Astrocyte of the spinal cord (primary cell): Measurements from ENCODE around the gene OR52K1.
A peak's percentile ranks its signal among the peaks of the same experiment; 100 is the strongest.

Experiments used
- DNase-seq: peaks from one replicate; pipeline ENCODE4 v3.0.0; 2011; ENCODE audit warnings: low read depth, low spot score
- H3K4me3 ChIP-seq: 2 replicates; pipeline ENCODE4 v1.5.1; 2011; ENCODE audit warnings: low read depth, mild to moderate bottlenecking, low read length, moderate library complexity
- in situ Hi-C: cut with HindIII; loops from 2 replicates; pipeline ENCODE4 v1.10.0; 2017; ENCODE audit warnings: low sequenced_read_pairs
- TF ChIP-seq, protein P1 (sequence below): IDR thresholded peaks from 2 replicates; pipeline ENCODE4 v1.5.1; 2012; ENCODE audit warnings: low read depth, mild to moderate bottlenecking, low read length, inconsistent platforms

Gene OR52K1

GRCh38 chr11:4453118-4453517, 29.3 kb upstream of the OR52K1 start:
- H3K4me3 ChIP-seq = no peak overlapping the region
- in situ Hi-C loops = no loop called here
- TF ChIP-seq, protein P1, sequence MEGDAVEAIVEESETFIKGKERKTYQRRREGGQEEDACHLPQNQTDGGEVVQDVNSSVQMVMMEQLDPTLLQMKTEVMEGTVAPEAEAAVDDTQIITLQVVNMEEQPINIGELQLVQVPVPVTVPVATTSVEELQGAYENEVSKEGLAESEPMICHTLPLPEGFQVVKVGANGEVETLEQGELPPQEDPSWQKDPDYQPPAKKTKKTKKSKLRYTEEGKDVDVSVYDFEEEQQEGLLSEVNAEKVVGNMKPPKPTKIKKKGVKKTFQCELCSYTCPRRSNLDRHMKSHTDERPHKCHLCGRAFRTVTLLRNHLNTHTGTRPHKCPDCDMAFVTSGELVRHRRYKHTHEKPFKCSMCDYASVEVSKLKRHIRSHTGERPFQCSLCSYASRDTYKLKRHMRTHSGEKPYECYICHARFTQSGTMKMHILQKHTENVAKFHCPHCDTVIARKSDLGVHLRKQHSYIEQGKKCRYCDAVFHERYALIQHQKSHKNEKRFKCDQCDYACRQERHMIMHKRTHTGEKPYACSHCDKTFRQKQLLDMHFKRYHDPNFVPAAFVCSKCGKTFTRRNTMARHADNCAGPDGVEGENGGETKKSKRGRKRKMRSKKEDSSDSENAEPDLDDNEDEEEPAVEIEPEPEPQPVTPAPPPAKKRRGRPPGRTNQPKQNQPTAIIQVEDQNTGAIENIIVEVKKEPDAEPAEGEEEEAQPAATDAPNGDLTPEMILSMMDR = no peak
- no peak for DNase-seq

GRCh38 chr11:4454021-4454420, 28.4 kb upstream of the OR52K1 start:
- no peak for DNase-seq
- no peak overlapping the region for H3K4me3 ChIP-seq
- TF ChIP-seq, protein P1 = no peak
- in situ Hi-C loops = no loop called here

DNA sequence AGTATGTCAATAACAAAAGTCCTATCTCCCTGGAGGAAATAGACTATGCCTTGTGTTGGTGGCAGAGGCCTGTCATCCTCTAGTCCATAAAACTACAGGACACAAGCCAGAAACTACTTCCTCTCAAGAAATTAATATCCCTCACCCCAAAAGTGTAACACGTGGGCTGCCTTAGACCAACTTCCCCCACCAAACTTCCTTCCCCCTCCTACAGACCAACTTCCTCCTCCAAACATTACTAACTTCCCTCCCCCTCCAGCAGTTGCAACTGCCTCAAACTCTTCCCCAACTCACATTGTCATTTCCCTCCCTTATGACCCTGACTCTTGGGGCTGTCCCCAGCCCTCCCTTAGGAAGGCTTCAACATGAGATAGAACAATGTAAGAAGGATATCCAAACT, 27.0 kb upstream of the OR52K1 start:
- DNase-seq = no peak
- no peak overlapping the region for H3K4me3 ChIP-seq
- in situ Hi-C loops = no loop called here
- TF ChIP-seq, protein P1 = no peak

- TF ChIP-seq, protein P1 = no peak
- H3K4me3 ChIP-seq = no peak overlapping the region
- in situ Hi-C loops = no loop called here
- DNase-seq = no peak
These were observed 22.9 kb upstream of the OR52K1 start for GRCh38 chr11:4459500-4459899.

DNA sequence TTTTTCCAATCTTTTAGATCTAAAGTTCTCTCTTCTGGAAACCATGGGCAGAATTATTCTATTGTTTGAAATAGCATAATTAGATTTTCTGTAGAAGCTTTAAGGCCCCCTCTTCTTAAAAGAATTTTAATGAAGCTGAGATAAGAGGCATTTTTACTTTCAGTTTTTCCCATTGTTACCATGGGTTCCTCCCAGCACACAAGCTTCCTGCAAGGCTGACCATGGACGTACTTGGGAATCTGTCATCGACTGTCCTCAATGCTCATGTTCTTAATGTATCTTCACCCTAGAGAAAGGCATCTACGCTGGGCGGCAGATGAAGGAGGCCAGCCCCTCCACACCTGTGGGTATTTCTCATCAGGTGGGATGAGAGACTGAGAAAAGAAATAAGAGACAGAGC, 22.3 kb upstream of the OR52K1 start:
- no peak overlapping the region for H3K4me3 ChIP-seq
- TF ChIP-seq, protein P1 = no peak
- DNase-seq = no peak
- in situ Hi-C loops = no loop called here

GRCh38 chr11:4464216-4465159, 18.0 kb upstream of the OR52K1 start:
- TF ChIP-seq, protein P1 = no peak
- in situ Hi-C loops = no loop called here
- DNase-seq = peak; percentile 12
- H3K4me3 ChIP-seq = no peak overlapping the region
